ENCODE results near the gene CA10.

The CA10 gene

DNA sequence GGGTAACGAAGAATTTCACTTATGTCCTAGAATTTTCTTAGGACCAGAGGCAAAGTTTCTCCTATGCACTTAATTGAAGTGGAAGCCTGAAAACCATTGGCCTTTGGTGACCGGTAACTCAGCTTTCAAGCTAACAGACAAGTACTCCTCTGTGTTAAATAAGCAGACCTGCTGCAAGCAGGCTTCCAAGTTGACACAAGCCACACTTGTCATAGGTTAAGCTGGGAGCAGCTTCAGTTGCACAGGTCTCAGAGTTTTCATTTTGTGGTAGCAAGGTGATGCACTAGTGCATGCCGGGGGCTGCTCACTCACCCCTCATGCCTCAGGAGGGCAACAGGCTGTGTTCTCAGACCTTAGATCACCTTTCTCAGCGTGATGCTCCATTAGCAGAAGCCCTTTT lies 498.2 kb downstream of the CA10 start:
- no peak for TF ChIP-seq POLR2AphosphoS5 (IDR thresholded peaks at IDR 0.05; ENCODE audit: low read depth, low read length)
- TF ChIP-seq SIN3A (IDR thresholded peaks at IDR 0.05; ENCODE audit: borderline replicate concordance, insufficient read depth, low read length): no peak
- no peak for TF ChIP-seq TAF1 (IDR thresholded peaks at IDR 0.05; ENCODE audit: borderline replicate concordance, insufficient read depth, low read length)

GRCh38 chr17:51657224-51657623 lies 501.3 kb downstream of the CA10 start:
- no peak for TF ChIP-seq REST (IDR thresholded peaks at IDR 0.05; ENCODE audit: insufficient read depth in 1 of 2, low read depth in 2 of 2, low read length in 2 of 2)
- no peak for TF ChIP-seq POLR2AphosphoS5 (IDR thresholded peaks at IDR 0.05; ENCODE audit: low read depth, low read length)
- TF ChIP-seq FOXP2 (optimal IDR thresholded peaks at IDR 0.05; ENCODE audit: borderline replicate concordance, extremely low read depth, extremely low read length, insufficient read depth): no peak
- TF ChIP-seq SIN3A (IDR thresholded peaks at IDR 0.05; ENCODE audit: borderline replicate concordance, insufficient read depth, low read length): no peak
- no peak for TF ChIP-seq TAF1 (IDR thresholded peaks at IDR 0.05; ENCODE audit: borderline replicate concordance, insufficient read depth, low read length)

GRCh38 chr17:51653878-51654277 lies 504.6 kb downstream of the CA10 start:
- TF ChIP-seq FOXP2 (optimal IDR thresholded peaks at IDR 0.05; ENCODE audit: borderline replicate concordance, extremely low read depth, extremely low read length, insufficient read depth) (no peak), SIN3A (IDR thresholded peaks at IDR 0.05; ENCODE audit: borderline replicate concordance, insufficient read depth, low read length) (no peak), REST (IDR thresholded peaks at IDR 0.05; ENCODE audit: insufficient read depth in 1 of 2, low read depth in 2 of 2, low read length in 2 of 2) (no peak), TAF1 (IDR thresholded peaks at IDR 0.05; ENCODE audit: borderline replicate concordance, insufficient read depth, low read length) (no peak)

DNA sequence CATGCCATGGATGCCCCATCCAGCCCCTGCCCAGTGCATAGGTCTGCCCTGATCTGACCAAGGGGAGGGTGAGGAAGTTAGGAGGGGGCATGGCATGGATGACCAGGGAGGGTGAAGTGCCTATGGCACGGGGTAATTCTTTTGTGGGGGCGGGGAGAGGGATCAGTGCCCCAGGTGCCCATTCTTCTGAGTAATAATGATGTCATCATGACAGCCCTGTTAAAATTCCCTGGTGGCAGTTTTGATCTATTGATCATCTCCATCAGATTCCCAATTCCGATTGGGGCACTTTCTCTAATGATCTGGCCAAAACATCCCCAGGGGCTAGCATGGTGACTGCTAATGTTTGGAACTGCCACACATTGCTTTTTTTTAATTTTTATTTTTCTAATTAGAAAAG lies 506.0 kb downstream of the CA10 start:
- TF ChIP-seq TAF1 (IDR thresholded peaks at IDR 0.05; ENCODE audit: borderline replicate concordance, insufficient read depth, low read length) (no peak), POLR2AphosphoS5 (IDR thresholded peaks at IDR 0.05; ENCODE audit: low read depth, low read length) (no peak), SIN3A (IDR thresholded peaks at IDR 0.05; ENCODE audit: borderline replicate concordance, insufficient read depth, low read length) (no peak), REST (IDR thresholded peaks at IDR 0.05; ENCODE audit: insufficient read depth in 1 of 2, low read depth in 2 of 2, low read length in 2 of 2) (no peak), FOXP2 (optimal IDR thresholded peaks at IDR 0.05; ENCODE audit: borderline replicate concordance, extremely low read depth, extremely low read length, insufficient read depth) (no peak)

DNA sequence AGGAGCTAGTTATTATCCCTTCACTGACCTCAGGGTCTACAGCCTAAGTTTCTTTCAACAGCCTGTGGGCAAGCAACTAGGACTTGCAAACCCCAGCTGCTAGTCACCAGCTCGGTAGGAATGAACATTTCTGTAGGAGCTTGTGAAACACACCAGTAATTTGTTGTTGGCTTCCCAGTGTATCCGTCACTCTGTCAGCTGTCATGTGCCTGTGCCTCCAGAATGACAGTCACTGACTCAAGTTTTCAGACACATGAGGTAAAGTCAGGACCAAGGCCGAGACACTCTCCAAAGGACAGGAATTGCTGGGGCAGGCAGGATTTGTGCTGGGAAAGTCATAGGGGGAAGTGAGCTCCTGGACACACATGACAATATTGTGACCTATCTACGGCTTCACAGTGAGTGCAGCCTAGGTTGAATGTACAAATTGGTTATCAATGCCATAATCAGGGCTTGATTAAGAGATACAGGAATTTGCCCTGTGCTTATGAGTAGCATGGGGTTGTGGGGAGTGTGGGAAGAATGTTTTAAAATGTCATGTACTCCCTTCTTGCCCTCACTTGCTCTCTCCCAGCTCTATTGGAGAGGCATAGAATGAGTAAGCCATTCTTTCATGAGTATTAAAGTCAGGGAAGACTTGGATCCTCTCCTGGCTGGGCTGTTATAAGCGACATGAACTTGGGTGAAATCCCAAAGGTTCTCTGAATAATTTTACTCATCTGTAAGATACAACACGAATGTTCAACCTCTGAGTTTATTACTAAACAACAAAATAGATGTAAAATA lies 506.8 kb downstream of the CA10 start:
- no peak for TF ChIP-seq POLR2AphosphoS5 (IDR thresholded peaks at IDR 0.05; ENCODE audit: low read depth, low read length)
- no peak for TF ChIP-seq FOXP2 (optimal IDR thresholded peaks at IDR 0.05; ENCODE audit: borderline replicate concordance, extremely low read depth, extremely low read length, insufficient read depth)
- TF ChIP-seq SIN3A (IDR thresholded peaks at IDR 0.05; ENCODE audit: borderline replicate concordance, insufficient read depth, low read length): no peak
- no peak for TF ChIP-seq TAF1 (IDR thresholded peaks at IDR 0.05; ENCODE audit: borderline replicate concordance, insufficient read depth, low read length)
- no peak for TF ChIP-seq REST (IDR thresholded peaks at IDR 0.05; ENCODE audit: insufficient read depth in 1 of 2, low read depth in 2 of 2, low read length in 2 of 2)

Measured in PFSK-1 (cell line).